ENCODE data around the gene FSTL3.

Gene FSTL3

DNA sequence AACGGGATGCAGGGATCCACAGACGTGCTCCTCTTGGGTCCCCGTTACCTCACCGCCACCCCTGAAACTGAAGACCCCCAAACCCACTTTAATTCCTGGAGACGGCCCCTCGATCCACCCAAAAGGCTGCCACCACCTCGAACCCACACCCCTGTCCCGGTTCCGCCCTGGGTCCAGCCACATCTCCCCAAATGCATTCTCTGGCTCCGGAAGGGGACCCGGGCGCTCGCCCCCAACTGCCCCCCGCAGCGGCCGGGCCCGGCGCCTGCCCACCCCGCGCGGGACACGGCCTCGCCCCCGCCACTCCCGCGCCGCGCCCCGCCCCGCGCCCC is 219 bp upstream of the FSTL3 start:
- TF ChIP-seq POLR2AphosphoS5 (IDR thresholded peaks at IDR 0.05; ENCODE audit: low read depth, low read length) (no peak), TAF1 (IDR thresholded peaks at IDR 0.05; ENCODE audit: borderline replicate concordance, insufficient read depth, low read length) (no peak), FOXP2 (optimal IDR thresholded peaks at IDR 0.05; ENCODE audit: borderline replicate concordance, extremely low read depth, extremely low read length, insufficient read depth) (no peak), SIN3A (IDR thresholded peaks at IDR 0.05; ENCODE audit: borderline replicate concordance, insufficient read depth, low read length) (no peak)
- TF ChIP-seq, protein P1, sequence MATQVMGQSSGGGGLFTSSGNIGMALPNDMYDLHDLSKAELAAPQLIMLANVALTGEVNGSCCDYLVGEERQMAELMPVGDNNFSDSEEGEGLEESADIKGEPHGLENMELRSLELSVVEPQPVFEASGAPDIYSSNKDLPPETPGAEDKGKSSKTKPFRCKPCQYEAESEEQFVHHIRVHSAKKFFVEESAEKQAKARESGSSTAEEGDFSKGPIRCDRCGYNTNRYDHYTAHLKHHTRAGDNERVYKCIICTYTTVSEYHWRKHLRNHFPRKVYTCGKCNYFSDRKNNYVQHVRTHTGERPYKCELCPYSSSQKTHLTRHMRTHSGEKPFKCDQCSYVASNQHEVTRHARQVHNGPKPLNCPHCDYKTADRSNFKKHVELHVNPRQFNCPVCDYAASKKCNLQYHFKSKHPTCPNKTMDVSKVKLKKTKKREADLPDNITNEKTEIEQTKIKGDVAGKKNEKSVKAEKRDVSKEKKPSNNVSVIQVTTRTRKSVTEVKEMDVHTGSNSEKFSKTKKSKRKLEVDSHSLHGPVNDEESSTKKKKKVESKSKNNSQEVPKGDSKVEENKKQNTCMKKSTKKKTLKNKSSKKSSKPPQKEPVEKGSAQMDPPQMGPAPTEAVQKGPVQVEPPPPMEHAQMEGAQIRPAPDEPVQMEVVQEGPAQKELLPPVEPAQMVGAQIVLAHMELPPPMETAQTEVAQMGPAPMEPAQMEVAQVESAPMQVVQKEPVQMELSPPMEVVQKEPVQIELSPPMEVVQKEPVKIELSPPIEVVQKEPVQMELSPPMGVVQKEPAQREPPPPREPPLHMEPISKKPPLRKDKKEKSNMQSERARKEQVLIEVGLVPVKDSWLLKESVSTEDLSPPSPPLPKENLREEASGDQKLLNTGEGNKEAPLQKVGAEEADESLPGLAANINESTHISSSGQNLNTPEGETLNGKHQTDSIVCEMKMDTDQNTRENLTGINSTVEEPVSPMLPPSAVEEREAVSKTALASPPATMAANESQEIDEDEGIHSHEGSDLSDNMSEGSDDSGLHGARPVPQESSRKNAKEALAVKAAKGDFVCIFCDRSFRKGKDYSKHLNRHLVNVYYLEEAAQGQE (IDR thresholded peaks at IDR 0.05; ENCODE audit: insufficient read depth in 1 of 2, low read depth in 2 of 2, low read length in 2 of 2), result no peak

DNA sequence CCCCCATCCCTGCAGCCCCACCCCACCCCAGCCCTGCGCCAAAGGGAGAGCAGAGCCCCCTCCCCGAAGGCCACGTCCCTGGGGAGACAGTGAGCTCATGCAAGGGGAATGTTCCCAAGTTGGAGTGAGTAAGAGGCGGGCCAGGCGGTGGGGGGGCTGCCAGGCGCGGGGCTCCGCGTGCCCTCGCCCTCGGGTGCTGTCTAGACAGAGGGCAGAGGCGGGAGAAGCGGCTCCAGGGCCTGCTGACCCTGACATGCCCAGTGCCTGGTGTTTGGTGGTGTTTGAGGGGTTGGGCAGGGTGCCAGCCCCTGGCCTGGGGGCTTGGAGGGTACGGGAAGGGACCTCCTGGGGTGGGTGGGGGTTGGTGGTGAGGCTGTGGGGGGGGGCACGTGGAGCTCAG is 1.0 kb downstream of the FSTL3 start:
- TF ChIP-seq, protein P1 (IDR thresholded peaks at IDR 0.05; ENCODE audit: insufficient read depth in 1 of 2, low read depth in 2 of 2, low read length in 2 of 2), result no peak
- TF ChIP-seq TAF1 (IDR thresholded peaks at IDR 0.05; ENCODE audit: borderline replicate concordance, insufficient read depth, low read length) (no peak), FOXP2 (optimal IDR thresholded peaks at IDR 0.05; ENCODE audit: borderline replicate concordance, extremely low read depth, extremely low read length, insufficient read depth) (no peak), POLR2AphosphoS5 (IDR thresholded peaks at IDR 0.05; ENCODE audit: low read depth, low read length) (no peak), SIN3A (IDR thresholded peaks at IDR 0.05; ENCODE audit: borderline replicate concordance, insufficient read depth, low read length) (no peak)

DNA sequence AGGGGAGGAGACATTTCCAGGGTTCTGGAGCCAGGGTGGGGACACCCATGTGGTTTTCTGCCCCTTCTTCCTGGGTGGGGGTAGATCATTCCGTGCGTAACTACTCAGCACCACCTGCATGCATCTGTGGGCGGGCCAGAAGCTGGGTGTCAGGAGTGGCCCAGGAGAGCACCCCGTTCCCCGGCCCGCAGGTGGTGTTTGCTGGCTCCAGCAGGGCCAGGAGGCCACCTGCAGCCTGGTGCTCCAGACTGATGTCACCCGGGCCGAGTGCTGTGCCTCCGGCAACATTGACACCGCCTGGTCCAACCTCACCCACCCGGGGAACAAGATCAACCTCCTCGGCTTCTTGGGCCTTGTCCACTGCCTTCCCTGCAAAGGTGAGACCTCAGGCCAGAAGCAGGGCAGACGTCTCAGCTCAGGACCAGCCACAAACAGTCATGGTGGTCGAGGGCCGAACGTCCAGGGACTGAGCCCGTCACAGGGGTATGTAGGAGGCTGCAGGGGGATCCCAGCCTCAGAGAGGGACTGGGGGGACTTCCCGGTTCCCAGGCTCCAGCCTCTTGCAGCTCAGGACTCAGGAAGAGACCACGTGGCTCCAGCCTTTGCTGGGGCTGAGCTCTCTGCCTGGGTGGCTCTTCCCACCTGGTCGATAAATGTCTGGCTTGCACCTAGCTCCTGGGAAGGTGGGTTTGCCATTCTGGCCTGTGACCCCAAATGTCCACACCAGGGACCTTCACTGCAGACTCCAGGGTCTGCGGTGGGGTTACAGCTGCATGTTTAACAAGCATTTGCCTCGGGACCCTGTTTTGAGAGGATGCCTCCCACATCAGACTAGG is 1.6 kb downstream of the FSTL3 start:
- no peak for TF ChIP-seq SIN3A (IDR thresholded peaks at IDR 0.05; ENCODE audit: borderline replicate concordance, insufficient read depth, low read length)
- no peak for TF ChIP-seq TAF1 (IDR thresholded peaks at IDR 0.05; ENCODE audit: borderline replicate concordance, insufficient read depth, low read length)
- TF ChIP-seq, protein P1 (IDR thresholded peaks at IDR 0.05; ENCODE audit: insufficient read depth in 1 of 2, low read depth in 2 of 2, low read length in 2 of 2), result no peak
- TF ChIP-seq POLR2AphosphoS5 (IDR thresholded peaks at IDR 0.05; ENCODE audit: low read depth, low read length), result no peak
- TF ChIP-seq FOXP2 (optimal IDR thresholded peaks at IDR 0.05; ENCODE audit: borderline replicate concordance, extremely low read depth, extremely low read length, insufficient read depth), result no peak

DNA sequence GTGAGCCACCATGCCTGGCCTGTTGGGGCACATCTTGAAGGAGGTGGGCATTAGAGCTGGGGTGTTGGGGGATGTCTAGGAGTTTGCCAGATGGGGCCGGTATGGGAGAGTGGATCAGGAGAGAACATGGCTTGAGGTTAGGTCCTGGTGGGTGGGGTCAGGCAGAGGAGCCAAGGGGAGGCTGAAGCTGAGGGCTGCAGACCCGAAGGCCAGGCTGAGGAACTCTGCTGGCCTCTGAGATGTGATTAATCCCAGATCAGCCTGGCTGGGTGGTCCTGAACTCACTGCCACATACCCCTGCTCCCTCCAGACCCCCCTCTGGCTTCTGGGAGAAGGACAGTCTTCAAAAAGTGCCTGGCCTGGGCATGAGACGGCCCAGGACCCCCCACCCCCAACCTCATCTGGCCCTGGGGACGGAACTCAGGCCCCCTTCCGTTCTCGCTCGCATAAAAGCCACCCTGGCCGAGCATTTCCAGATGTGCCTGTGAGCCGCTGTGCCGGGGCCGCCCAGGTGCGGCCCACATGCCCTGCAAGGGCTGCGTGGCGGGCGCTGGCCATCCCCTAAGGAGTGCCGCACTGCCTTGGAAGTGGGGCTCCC is 2.7 kb downstream of the FSTL3 start:
- TF ChIP-seq POLR2AphosphoS5 (IDR thresholded peaks at IDR 0.05; ENCODE audit: low read depth, low read length), result no peak
- TF ChIP-seq SIN3A (IDR thresholded peaks at IDR 0.05; ENCODE audit: borderline replicate concordance, insufficient read depth, low read length), result no peak
- no peak for TF ChIP-seq FOXP2 (optimal IDR thresholded peaks at IDR 0.05; ENCODE audit: borderline replicate concordance, extremely low read depth, extremely low read length, insufficient read depth)
- no peak for TF ChIP-seq TAF1 (IDR thresholded peaks at IDR 0.05; ENCODE audit: borderline replicate concordance, insufficient read depth, low read length)
- TF ChIP-seq, protein P1 (IDR thresholded peaks at IDR 0.05; ENCODE audit: insufficient read depth in 1 of 2, low read depth in 2 of 2, low read length in 2 of 2), result no peak

All from PFSK-1 (cell line).